Colonic mucosa (tissue), 4 donors: ENCODE data around the gene GPX4. TPM values are rescaled to one million over a fixed set of nuclear protein-coding genes. Genes with fewer than 3 reads are reported as not detected.

Experiments
- DNase-seq: peaks from one replicate; pipeline ENCODE4 v3.0.0-alpha.2; 2020
- H3K27ac ChIP-seq: fragments of 200-600 bp; one replicate; pipeline ENCODE4 v1.8.0; 2021
- H3K27me3 ChIP-seq: fragments of 200-600 bp; one replicate; pipeline ENCODE4 v1.8.0; 2021
- H3K36me3 ChIP-seq: fragments of 200-600 bp; one replicate; pipeline ENCODE4 v1.8.0; 2021
- H3K4me1 ChIP-seq: fragments of 200-600 bp; one replicate; pipeline ENCODE4 v1.8.0; 2021; ENCODE audit warnings: mild to moderate bottlenecking
- H3K4me3 ChIP-seq: fragments of 200-600 bp; one replicate; pipeline ENCODE4 v1.8.0; 2021
- H3K9ac ChIP-seq, 2 donors: one replicate each; pipeline ENCODE4 v1.7.0; 2013; ENCODE audit warnings: control low read depth in 2 of 2, low read depth in 2 of 2, low read length in 2 of 2
- H3K9me3 ChIP-seq: fragments of 200-600 bp; one replicate; pipeline ENCODE4 v1.8.0; 2021
- intact Hi-C: fragments of 100-400 bp; cut with DNase I; formaldehyde crosslinking; loops from one replicate; pipeline ENCODE4 v1.14.1; 2022
- total RNA-seq, 2 donors: library from RNA; stranded (reverse); fragmentation: NEBNext Ultra II Directional in 1 of 2; extraction: Animal tissue kit (Norgen Biotek cat#: 25700) in 1 of 2; gene quantifications; one replicate each; pipeline ENCODE4 v1.2.1, GENCODE V29; 2021
- TF ChIP-seq, protein P1 (sequence below): fragments of 200-600 bp; IDR thresholded peaks from one replicate; pipeline ENCODE4 v1.8.0; 2022; ENCODE audit warnings: antibody characterized with exemption, mild to moderate bottlenecking
- donor health status: healthy.
- donor health status: DM: no; HTN: no; CAD: no.
- donor health status: DM: no; HTN: no; CAD: no.

GPX4 gene
- total RNA-seq, 2 donors from 2014 or later: 187 to 189 TPM

DNA sequence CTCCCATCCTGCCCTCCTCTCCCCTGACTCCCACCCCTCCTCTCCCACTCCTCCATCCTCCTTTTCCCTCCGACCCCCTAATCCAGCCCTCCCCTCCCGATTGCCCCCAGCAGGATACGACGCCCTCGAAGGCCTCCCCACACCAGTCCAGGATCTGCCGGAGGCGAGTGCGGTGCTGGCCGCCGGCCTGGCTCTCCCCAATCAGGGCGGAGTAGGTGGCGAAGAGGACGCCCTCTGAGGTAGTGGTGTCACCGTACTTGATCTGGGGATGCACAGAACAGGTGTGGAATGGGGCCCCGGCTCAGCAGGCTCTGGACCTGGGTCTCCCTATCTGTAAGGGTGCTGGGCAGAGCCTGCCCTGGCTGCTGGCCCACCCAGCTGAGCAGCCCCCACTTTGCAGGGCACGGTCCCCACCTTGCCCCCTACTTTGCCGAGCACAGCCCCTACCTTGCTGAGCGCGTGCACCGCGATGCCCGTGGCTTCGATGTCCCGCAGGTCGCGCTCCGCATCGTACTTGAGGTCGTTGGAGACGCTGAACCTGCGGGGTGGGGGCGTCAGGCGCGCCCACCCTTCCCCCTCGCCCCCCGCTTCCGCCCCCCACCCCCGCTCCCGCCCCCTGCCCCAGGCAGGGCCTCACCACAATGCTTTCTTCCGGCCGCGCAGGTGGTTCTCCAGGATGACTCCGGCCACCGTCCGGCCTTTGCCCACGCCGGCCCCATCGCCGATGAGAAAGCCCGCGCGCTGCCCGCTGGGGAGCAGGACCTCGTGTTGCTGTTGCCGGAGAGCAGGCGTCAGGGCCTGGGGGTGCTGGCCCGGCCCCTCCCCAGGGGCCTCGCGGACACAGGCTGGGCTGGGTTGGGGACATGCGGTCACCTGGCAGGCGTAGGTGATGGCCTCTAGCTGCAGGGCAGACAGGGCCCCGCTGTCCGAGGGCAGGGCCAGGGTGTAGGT lies 18.5 kb downstream of the GPX4 start:
- Histone ChIP-seq H3K9ac (no peak overlapping the region), H3K9me3 (no peaks in the 10 kb centered on the region), H3K27ac (no peak overlapping the region), H3K36me3 (peaks cover 64% of the 10 kb centered on the region), H3K27me3 (no peaks in the 10 kb centered on the region), H3K4me1 (no peaks in the 10 kb centered on the region), H3K4me3 (no peak overlapping the region)
- TF ChIP-seq, protein P1, sequence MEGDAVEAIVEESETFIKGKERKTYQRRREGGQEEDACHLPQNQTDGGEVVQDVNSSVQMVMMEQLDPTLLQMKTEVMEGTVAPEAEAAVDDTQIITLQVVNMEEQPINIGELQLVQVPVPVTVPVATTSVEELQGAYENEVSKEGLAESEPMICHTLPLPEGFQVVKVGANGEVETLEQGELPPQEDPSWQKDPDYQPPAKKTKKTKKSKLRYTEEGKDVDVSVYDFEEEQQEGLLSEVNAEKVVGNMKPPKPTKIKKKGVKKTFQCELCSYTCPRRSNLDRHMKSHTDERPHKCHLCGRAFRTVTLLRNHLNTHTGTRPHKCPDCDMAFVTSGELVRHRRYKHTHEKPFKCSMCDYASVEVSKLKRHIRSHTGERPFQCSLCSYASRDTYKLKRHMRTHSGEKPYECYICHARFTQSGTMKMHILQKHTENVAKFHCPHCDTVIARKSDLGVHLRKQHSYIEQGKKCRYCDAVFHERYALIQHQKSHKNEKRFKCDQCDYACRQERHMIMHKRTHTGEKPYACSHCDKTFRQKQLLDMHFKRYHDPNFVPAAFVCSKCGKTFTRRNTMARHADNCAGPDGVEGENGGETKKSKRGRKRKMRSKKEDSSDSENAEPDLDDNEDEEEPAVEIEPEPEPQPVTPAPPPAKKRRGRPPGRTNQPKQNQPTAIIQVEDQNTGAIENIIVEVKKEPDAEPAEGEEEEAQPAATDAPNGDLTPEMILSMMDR: no peak
- intact Hi-C loops: no loop called here
- no peak for DNase-seq

DNA sequence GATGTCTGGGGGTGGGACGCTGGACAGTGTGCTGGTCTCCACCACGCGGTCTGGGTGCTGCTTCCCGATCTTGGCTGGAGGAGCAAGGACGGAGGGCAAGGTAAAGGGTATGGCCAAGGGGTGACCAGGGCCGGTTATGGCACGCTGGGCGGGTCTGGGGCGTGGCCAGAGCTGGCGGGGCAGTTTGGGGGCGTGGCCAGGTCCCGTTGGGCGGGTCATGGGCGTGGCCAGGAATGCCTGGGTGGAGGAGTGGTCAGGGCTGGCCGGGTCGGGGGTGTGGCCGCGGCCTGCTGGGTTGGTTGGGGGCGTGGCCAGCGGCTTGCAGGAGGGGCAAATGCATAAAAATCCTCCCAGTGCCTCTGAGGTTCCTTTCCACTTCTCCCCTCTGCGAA lies 19.2 kb downstream of the GPX4 start:
- no peak overlapping the region for H3K27ac ChIP-seq
- no peaks in the 10 kb centered on the region for H3K27me3 ChIP-seq
- intact Hi-C loops: no loop called here
- DNase-seq: peak; percentile 82
- H3K4me3 ChIP-seq: no peak overlapping the region
- TF ChIP-seq, protein P1: no peak
- H3K4me1 ChIP-seq: no peaks in the 10 kb centered on the region
- peaks cover 59% of the 10 kb centered on the region for H3K36me3 ChIP-seq
- H3K9me3 ChIP-seq: no peaks in the 10 kb centered on the region
- H3K9ac ChIP-seq: no peak overlapping the region

DNA sequence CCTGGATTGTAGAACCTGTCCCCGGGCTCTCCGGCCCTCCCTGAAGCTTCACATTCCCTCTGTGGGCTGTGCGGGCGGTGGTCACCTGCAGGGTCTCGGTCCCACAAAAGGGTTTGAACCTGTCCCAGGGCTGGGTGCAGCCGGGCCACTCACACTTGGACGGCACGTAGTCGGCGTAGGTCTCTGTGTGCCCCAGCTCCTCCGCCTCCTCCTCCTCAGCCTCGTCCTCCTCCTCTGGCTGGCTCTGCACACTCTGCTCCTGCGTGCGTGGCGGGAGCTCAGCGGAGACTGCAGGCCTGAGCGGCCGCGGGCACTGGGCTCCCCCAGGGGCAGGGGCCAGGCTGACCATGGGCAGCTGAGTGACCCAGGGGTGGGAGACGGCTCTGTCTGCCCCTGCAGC lies 19.6 kb downstream of the GPX4 start:
- Histone ChIP-seq H3K4me3 (no peak overlapping the region), H3K9ac (no peak overlapping the region), H3K36me3 (peaks cover 57% of the 10 kb centered on the region), H3K4me1 (no peaks in the 10 kb centered on the region), H3K27me3 (no peaks in the 10 kb centered on the region), H3K9me3 (no peaks in the 10 kb centered on the region), H3K27ac (no peak overlapping the region)
- TF ChIP-seq, protein P1: no peak
- DNase-seq: no peak
- intact Hi-C loops: no loop called here

DNA sequence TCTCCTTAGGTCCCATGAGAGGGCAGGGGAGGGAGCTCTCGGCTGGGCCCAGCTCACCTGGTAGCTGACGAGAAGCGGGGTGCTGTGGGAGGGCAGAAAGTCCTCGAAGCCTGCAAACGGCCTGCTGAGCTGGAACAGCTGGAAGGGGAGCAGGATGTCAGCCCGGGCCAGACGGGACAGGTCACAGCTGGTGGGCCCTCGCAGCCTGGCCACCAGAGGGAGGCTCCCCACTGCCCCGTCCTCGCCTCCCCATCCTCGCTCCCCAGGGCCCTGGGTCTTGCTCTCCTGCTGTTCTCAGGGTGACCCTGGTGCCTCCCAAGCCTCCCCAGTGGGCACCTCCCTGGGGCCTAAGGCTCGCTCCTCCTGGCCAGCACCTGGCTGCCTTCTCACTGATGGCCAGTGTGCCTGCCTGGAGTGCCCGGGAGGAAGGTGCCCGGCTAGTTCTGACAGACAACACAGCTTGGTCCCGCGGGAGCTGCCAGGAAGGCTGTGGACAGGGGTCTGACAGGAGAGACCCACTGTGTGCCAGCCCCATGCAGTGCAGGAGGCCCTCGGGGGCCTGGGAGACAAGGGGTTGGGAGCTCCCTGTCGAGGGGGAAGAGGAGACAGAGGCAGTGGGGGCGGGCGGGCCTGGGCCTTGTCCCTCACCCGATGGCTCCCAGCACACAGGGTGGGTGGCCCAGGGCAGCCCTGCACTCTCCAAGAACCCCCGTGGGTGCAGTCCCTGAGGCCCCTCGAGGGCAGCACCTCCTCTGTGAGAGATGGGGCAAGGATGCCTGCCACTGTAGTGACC lies 20.3 kb downstream of the GPX4 start:
- Histone ChIP-seq H3K27me3 (no peaks in the 10 kb centered on the region), H3K9me3 (no peaks in the 10 kb centered on the region), H3K4me3 (no peak overlapping the region), H3K4me1 (no peaks in the 10 kb centered on the region), H3K36me3 (peaks cover 50% of the 10 kb centered on the region), H3K9ac (no peak overlapping the region), H3K27ac (no peak overlapping the region)
- TF ChIP-seq, protein P1: no peak
- no peak for DNase-seq
- intact Hi-C loops: no loop called here

DNA sequence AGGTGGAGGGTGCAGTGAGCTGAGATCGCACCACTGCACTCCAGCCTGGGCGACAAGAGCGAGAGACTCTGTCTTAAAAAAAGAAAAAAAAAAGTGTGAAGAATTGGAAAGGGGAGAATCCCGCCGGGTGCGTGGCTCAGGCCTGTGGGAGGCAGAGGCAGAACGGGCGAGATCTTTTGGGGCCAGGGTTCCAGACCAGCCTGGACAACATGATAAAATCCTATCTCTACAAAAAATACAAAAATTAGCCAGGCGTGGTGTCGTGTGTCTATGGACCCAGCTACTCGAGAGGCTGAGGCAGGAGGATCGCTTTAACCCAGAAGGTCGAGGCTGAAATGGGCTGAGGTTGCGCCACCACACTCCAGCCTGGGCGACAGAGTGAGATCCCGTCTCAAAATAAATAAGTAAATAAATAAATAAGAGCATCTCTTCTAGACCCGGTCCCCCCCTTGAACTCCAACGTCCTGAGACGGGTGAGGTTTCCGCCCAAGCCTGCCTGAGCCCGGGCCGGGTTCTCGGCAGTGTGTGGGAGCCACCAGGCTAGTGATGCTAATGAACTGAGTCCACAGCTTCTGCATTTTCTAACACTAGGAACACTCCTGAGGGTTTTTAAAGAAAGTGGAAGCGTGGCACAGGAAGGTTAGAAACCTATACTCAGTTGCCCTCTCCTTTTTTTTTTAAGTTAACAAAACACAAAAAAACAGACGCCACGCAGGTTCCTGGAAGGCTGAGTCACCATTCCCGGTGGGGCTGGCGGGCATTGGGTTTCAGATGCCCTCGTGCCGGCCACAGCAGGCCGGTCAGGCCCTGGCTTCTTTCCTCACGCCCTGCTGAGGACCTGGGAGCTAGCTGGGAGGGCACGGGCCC lies 22.0 kb downstream of the GPX4 start:
- DNase-seq: no peak
- peaks cover 37% of the 10 kb centered on the region for H3K36me3 ChIP-seq
- no peak overlapping the region for H3K9ac ChIP-seq
- no peaks in the 10 kb centered on the region for H3K9me3 ChIP-seq
- peaks cover 7% of the 10 kb centered on the region for H3K4me1 ChIP-seq
- TF ChIP-seq, protein P1: no peak
- no peak overlapping the region for H3K27ac ChIP-seq
- H3K27me3 ChIP-seq: no peaks in the 10 kb centered on the region
- no peak overlapping the region for H3K4me3 ChIP-seq
- intact Hi-C loops: no loop called here
